IMR-90 (cell line): ENCODE results near the gene PPM1L.

Experiments
- POLR2A ChIP-seq: IDR thresholded peaks from 2 replicates; pipeline ENCODE4 v1.6.1; 2012; ENCODE audit warnings: mild to moderate bottlenecking, low read depth, low read length
- RAD21 ChIP-seq: IDR thresholded peaks from 2 replicates; pipeline ENCODE4 v1.6.1; 2012; ENCODE audit warnings: low read length, improper control_type of control experiment
- TF ChIP-seq, protein P1 (sequence below): conservative IDR thresholded peaks from 2 replicates; pipeline ENCODE4 v1.5.1; 2012; ENCODE audit warnings: mild to moderate bottlenecking, low read depth, low read length, improper control_type of control experiment

DNA sequence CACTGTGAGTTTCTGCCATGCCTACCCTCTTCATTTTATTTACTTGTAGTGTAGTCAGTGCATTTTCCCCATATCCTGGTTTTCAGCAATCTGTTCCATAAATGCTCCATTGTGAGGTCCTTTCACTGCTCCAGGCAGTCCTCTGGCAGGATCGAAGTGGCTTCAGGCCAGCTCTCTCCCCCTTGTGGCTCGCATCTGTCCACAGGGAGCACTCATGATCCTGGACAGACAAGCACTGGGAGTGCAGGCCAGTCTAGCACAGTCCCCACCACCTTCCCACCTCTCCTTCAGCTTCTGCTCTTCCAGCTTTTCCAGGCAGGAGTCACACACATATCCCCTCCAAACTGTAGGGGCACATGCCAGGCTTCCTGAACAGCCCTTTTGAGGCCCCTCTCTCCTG lies 173.6 kb downstream of the PPM1L start:
- TF ChIP-seq, protein P1, sequence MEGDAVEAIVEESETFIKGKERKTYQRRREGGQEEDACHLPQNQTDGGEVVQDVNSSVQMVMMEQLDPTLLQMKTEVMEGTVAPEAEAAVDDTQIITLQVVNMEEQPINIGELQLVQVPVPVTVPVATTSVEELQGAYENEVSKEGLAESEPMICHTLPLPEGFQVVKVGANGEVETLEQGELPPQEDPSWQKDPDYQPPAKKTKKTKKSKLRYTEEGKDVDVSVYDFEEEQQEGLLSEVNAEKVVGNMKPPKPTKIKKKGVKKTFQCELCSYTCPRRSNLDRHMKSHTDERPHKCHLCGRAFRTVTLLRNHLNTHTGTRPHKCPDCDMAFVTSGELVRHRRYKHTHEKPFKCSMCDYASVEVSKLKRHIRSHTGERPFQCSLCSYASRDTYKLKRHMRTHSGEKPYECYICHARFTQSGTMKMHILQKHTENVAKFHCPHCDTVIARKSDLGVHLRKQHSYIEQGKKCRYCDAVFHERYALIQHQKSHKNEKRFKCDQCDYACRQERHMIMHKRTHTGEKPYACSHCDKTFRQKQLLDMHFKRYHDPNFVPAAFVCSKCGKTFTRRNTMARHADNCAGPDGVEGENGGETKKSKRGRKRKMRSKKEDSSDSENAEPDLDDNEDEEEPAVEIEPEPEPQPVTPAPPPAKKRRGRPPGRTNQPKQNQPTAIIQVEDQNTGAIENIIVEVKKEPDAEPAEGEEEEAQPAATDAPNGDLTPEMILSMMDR, result no peak
- TF ChIP-seq POLR2A, result no peak
- no peak for TF ChIP-seq RAD21
